Choroid plexus epithelial cell (primary cell): ENCODE data around the gene GORASP2.

Experiments used
- DNase-seq: peaks from one replicate; pipeline ENCODE4 v3.0.0-alpha.2; 2010; ENCODE audit warnings: low read depth
- H3K4me3 ChIP-seq: 2 replicates; pipeline ENCODE4 v1.5.1; 2011; ENCODE audit warnings: low read depth, mild to moderate bottlenecking, control low read depth, low read length, moderate library complexity
- TF ChIP-seq, protein P1 (sequence below): conservative IDR thresholded peaks from 2 replicates; pipeline ENCODE4 v1.5.1; 2011; ENCODE audit warnings: low read depth, mild to moderate bottlenecking, control low read depth, inconsistent platforms, low read length, moderate library complexity

The GORASP2 gene

DNA sequence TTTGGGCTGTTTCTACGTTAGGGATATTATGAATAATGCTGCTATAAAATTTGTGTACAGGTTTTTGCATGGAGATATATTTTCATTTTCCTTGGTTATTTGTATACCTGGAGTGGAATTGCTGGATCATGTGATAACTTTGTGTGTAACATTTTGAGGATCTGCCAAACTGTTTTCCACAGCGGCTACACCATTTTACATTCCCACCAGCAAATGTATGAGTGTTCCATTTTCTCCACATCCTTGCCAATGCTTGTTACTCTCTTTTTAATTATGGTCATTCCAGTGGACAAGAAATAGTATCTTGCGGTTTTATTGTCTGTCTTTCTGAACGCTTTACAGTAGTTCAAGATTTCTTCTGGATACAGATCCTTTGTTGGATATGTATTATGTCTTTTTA is 13.6 kb downstream of the GORASP2 start:
- no peak overlapping the region for H3K4me3 ChIP-seq
- TF ChIP-seq, protein P1, sequence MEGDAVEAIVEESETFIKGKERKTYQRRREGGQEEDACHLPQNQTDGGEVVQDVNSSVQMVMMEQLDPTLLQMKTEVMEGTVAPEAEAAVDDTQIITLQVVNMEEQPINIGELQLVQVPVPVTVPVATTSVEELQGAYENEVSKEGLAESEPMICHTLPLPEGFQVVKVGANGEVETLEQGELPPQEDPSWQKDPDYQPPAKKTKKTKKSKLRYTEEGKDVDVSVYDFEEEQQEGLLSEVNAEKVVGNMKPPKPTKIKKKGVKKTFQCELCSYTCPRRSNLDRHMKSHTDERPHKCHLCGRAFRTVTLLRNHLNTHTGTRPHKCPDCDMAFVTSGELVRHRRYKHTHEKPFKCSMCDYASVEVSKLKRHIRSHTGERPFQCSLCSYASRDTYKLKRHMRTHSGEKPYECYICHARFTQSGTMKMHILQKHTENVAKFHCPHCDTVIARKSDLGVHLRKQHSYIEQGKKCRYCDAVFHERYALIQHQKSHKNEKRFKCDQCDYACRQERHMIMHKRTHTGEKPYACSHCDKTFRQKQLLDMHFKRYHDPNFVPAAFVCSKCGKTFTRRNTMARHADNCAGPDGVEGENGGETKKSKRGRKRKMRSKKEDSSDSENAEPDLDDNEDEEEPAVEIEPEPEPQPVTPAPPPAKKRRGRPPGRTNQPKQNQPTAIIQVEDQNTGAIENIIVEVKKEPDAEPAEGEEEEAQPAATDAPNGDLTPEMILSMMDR: no peak
- no peak for DNase-seq

GRCh38 chr2:170943041-170943440 is 14.0 kb downstream of the GORASP2 start:
- DNase-seq: no peak
- TF ChIP-seq, protein P1: no peak

GRCh38 chr2:170943596-170943995 is 14.5 kb downstream of the GORASP2 start:
- TF ChIP-seq, protein P1: no peak
- DNase-seq: peak; percentile 50
- H3K4me3 ChIP-seq: no peak overlapping the region

More at GRCh38 chr2:170943041-170943440, 14.0 kb downstream of the GORASP2 start:
- no peak overlapping the region for H3K4me3 ChIP-seq

GRCh38 chr2:170944545-170944944 is 15.5 kb downstream of the GORASP2 start:
- H3K4me3 ChIP-seq: no peak overlapping the region

DNA sequence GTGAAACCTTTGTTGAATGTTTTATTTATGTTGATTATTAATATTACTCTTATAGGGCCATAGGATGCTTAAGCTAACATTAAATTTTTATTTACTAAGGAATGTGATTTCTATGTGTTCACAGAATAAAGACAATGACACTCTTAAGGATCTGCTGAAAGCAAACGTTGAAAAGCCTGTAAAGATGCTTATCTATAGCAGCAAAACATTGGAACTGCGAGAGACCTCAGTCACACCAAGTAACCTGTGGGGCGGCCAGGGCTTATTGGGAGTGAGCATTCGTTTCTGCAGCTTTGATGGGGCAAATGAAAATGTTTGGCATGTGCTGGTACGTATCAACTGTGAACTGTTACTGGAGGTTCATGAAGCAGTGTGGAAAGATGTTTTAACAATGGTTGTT is 20.4 kb downstream of the GORASP2 start:
- DNase-seq: no peak
- TF ChIP-seq, protein P1: no peak

More at GRCh38 chr2:170944545-170944944, 15.5 kb downstream of the GORASP2 start:
- TF ChIP-seq, protein P1: no peak
- DNase-seq: no peak

DNA sequence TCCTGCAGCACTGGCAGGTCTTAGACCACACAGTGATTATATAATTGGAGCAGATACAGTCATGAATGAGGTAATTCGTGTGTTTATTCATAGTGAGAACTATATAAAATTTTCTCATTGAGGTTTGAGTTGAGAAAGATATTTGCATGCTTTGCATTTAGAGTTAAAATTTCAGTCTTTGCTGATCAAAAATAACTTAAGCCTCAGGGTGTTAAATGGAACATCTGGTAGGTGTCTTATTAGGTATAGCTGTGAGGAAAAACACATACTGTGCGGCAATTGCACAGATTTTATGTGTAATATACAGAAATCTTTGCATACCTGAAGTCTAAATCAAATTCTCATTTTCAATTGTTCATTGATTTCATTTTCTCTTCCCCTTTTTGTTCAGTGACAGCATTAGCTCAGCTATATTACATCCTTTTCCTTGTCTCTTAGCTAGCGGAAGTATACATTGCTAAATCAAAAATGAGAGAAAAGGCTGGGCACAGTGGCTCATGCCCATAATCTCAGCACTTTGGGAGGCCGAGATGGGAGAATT is 21.2 kb downstream of the GORASP2 start:
- no peak for DNase-seq
- no peak overlapping the region for H3K4me3 ChIP-seq
- TF ChIP-seq, protein P1: no peak

More for the DNA sequence above, 20.4 kb downstream of the GORASP2 start:
- H3K4me3 ChIP-seq: no peak overlapping the region

DNA sequence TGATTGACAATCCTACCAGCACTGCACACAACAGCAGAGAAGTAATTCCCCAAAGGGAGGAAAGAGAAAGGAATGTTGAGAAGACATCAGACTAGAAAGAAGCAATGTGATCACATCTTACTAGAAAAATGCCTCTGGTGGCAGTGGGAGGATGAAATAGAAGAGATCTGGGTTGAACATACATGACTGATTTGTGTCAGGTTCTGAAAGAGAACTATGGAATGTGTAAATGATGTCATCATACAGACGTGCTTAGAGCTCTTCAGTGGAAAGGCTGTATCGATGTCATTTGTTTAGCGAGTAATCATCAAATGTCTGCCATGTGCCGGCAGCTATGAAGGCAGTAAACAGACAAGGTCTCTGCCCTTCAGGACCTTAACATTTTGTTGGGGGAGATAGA is 24.9 kb downstream of the GORASP2 start:
- TF ChIP-seq, protein P1: no peak
- H3K4me3 ChIP-seq: no peak overlapping the region
- DNase-seq: peak; percentile 54
